Skeletal muscle tissue (tissue), 4 donors: ENCODE data around the gene MLXIPL. TPM values are rescaled to one million over a fixed set of nuclear protein-coding genes. Genes with fewer than 3 reads are reported as not detected.
"Not testable (repeated sequence)": the region's sequence is repeated elsewhere in the genome, so short reads cannot be mapped to it uniquely, and the experiment has no call there.

Source experiments
- H3K27ac ChIP-seq: one replicate; pipeline ENCODE4 v1.7.0; 2013; ENCODE audit warnings: mild to moderate bottlenecking, low read depth, low read length, inconsistent platforms
- H3K27me3 ChIP-seq, 3 donors: one replicate each; pipeline ENCODE4 v1.7.0; 2013; ENCODE audit warnings: low read length in 3 of 3; ENCODE audit not compliant: control insufficient read depth in 3 of 3, insufficient read depth in 3 of 3
- H3K36me3 ChIP-seq, 3 donors: one replicate each; pipeline ENCODE4 v1.7.0; 2013; ENCODE audit warnings: low read length in 3 of 3; ENCODE audit not compliant: control insufficient read depth in 3 of 3, insufficient read depth in 3 of 3
- H3K4me1 ChIP-seq, 3 donors: one replicate each; pipeline ENCODE4 v1.7.0; 2013; ENCODE audit warnings: low read length in 3 of 3, mild to moderate bottlenecking in 3 of 3; ENCODE audit not compliant: control insufficient read depth in 3 of 3, insufficient read depth in 3 of 3
- H3K4me3 ChIP-seq, 3 donors: one replicate each; pipeline ENCODE4 v1.7.0; 2013; ENCODE audit warnings: low read length in 3 of 3
- H3K9ac ChIP-seq, 3 donors: one replicate each; pipeline ENCODE4 v1.7.0; 2013; ENCODE audit warnings: low read length in 3 of 3, mild to moderate bottlenecking in 3 of 3, moderate library complexity in 2 of 3, low read depth in 1 of 3
- H3K9me3 ChIP-seq, 3 donors: one replicate each; pipeline ENCODE4 v1.7.0; 2013; ENCODE audit warnings: low read length in 3 of 3; ENCODE audit not compliant: control insufficient read depth in 3 of 3
- total RNA-seq: library from RNA; depleted of rRNA; stranded (reverse); fragments of >200 nt; gene quantifications from one replicate; pipeline ENCODE4 v1.2.3, GENCODE V29; 2014
- donor health status: Osteomylitis.

MLXIPL gene
- total RNA-seq, 1 donor from 2014 or later: 1.6 TPM

- Histone ChIP-seq H3K27ac (no peak overlapping the region), H3K4me1 (peaks cover 4 to 9% (median 5%) of the 10 kb centered on the region in 3 donors), H3K9me3 (no peaks in the 10 kb centered on the region), H3K27me3 (no peaks in the 10 kb centered on the region), H3K9ac (no peak overlapping the region), H3K36me3 (no peaks in the 10 kb centered on the region), H3K4me3 (no peak overlapping the region)
Observed at GRCh38 chr7:73586911-73587310, 37.4 kb downstream of the MLXIPL start.

GRCh38 chr7:73585196-73585595, 39.1 kb downstream of the MLXIPL start:
- Histone ChIP-seq H3K27me3 (no peaks in the 10 kb centered on the region), H3K9me3 (no peaks in the 10 kb centered on the region), H3K27ac (no peak overlapping the region), H3K4me3 (no peak overlapping the region), H3K4me1 (peaks cover 4 to 9% (median 5%) of the 10 kb centered on the region in 3 donors), H3K9ac (no peak overlapping the region), H3K36me3 (no peaks in the 10 kb centered on the region)

GRCh38 chr7:73582664-73583202, 41.6 kb downstream of the MLXIPL start:
- H3K4me3 ChIP-seq: no peak overlapping the region
- no peak overlapping the region for H3K27ac ChIP-seq
- H3K4me1 ChIP-seq: peaks cover 4 to 14% (median 10%) of the 10 kb centered on the region in 3 donors
- H3K27me3 ChIP-seq: no peaks in the 10 kb centered on the region
- H3K9me3 ChIP-seq: no peaks in the 10 kb centered on the region
- H3K36me3 ChIP-seq: no peaks in the 10 kb centered on the region
- H3K9ac ChIP-seq: no peak overlapping the region

- H3K36me3 ChIP-seq, H3K9ac ChIP-seq, H3K4me3 ChIP-seq, H3K9me3 ChIP-seq, H3K27ac ChIP-seq, H3K27me3 ChIP-seq: not testable (repeated sequence)
- H3K4me1 ChIP-seq: peaks cover 15 to 21% (median 16%) of the 10 kb centered on the region in 3 donors
Observed at GRCh38 chr7:73581006-73581405, 43.3 kb downstream of the MLXIPL start.

GRCh38 chr7:73578342-73579128, 45.8 kb downstream of the MLXIPL start, which contains the start of gene TBL2:
Gene TBL2 (minus strand): TSS chr7:73578579. CDS start chr7:73578549, 30 bp downstream.
- peak within 1 kb of the TSS; percentile 90 for H3K27ac ChIP-seq
- peaks cover 13 to 14% (median 14%) of the 10 kb centered on the region in 3 donors for H3K36me3 ChIP-seq
- no peaks in the 10 kb centered on the region for H3K27me3 ChIP-seq
- peak within 1 kb of the TSS; percentile 88 to 96 (median 88) for H3K9ac ChIP-seq
- peak within 1 kb of the TSS; percentile 81 to 88 (median 85) for H3K4me3 ChIP-seq
- H3K4me1 ChIP-seq: peaks cover 15 to 21% (median 16%) of the 10 kb centered on the region in 3 donors
- no peaks in the 10 kb centered on the region for H3K9me3 ChIP-seq

- peak overlapping the region; percentile 81 to 88 (median 85) for H3K4me3 ChIP-seq
- peaks cover 21% of the 10 kb centered on the region in 3 donors for H3K36me3 ChIP-seq
- peak overlapping the region; percentile 88 to 96 (median 88) for H3K9ac ChIP-seq
- H3K27me3 ChIP-seq: no peaks in the 10 kb centered on the region
- no peaks in the 10 kb centered on the region for H3K9me3 ChIP-seq
- H3K4me1 ChIP-seq: peaks cover 15 to 21% (median 16%) of the 10 kb centered on the region in 3 donors
- peak overlapping the region; percentile 90 for H3K27ac ChIP-seq
Observed at GRCh38 chr7:73577627-73578341, 46.5 kb downstream of the MLXIPL start.

- Histone ChIP-seq H3K27ac (no peak overlapping the region), H3K4me3 (no peak overlapping the region), H3K4me1 (peaks cover 10 to 16% (median 16%) of the 10 kb centered on the region in 3 donors), H3K9ac (no peak overlapping the region), H3K9me3 (no peaks in the 10 kb centered on the region), H3K27me3 (no peaks in the 10 kb centered on the region), H3K36me3 (peaks cover 43 to 50% (median 47%) of the 10 kb centered on the region in 3 donors)
Observed at GRCh38 chr7:73573791-73574190, 50.5 kb downstream of the MLXIPL start.

- Histone ChIP-seq H3K27ac (no peak overlapping the region), H3K36me3 (peaks cover 43 to 50% (median 47%) of the 10 kb centered on the region in 3 donors), H3K4me1 (peaks cover 10 to 16% (median 15%) of the 10 kb centered on the region in 3 donors), H3K9ac (no peak overlapping the region), H3K9me3 (no peaks in the 10 kb centered on the region), H3K4me3 (no peak overlapping the region), H3K27me3 (no peaks in the 10 kb centered on the region)
Observed at GRCh38 chr7:73573276-73573675, 51.0 kb downstream of the MLXIPL start.

- no peaks in the 10 kb centered on the region for H3K27me3 ChIP-seq
- no peaks in the 10 kb centered on the region for H3K9me3 ChIP-seq
- peaks cover 43 to 50% (median 47%) of the 10 kb centered on the region in 3 donors for H3K36me3 ChIP-seq
- H3K27ac ChIP-seq: no peak overlapping the region
- H3K9ac ChIP-seq: no peak overlapping the region
- peaks cover 7 to 13% (median 13%) of the 10 kb centered on the region in 3 donors for H3K4me1 ChIP-seq
- no peak overlapping the region for H3K4me3 ChIP-seq
Observed at GRCh38 chr7:73572767-73573186, 51.5 kb downstream of the MLXIPL start.
